Caco-2 (cell line): ENCODE data around the gene VAV2. TPM values are rescaled to one million over a fixed set of nuclear protein-coding genes. Genes with fewer than 3 reads are reported as not detected.

Source experiments
- BruUV-seq: library from RNA; stranded (reverse); fragments of 400-500 nt; replicated peaks from 2 replicates; lab custom pipeline; 2021; lab: Mats Ljungman, UMichigan
- CTCF ChIA-PET: fragments of 300-600 bp; sonication (Branson Sonifier 250); formaldehyde crosslinking; loops from one replicate; lab custom pipeline; 2022; ENCODE audit warnings: antibody characterized with exemption; lab: Charles Lee
- POLR2A ChIA-PET: fragments of 300-600 bp; sonication (Branson Sonifier 250); formaldehyde crosslinking; loops from one replicate; lab custom pipeline; 2022; ENCODE audit warnings: antibody characterized with exemption; lab: Charles Lee
- DNase-seq, 2 experiments: peaks; one replicate each; pipeline versions ENCODE4 v3.0.0 to v3.0.0-alpha.2; 2020 to 2022
- H3K27me3 ChIP-seq: replicated peaks from 2 replicates; pipeline ENCODE4 v1.6.0; 2011; ENCODE audit warnings: low read length; ENCODE audit not compliant: control insufficient read depth, insufficient read depth
- H3K36me3 ChIP-seq: 2 replicates; pipeline ENCODE4 v1.5.1; 2011; ENCODE audit warnings: low read length; ENCODE audit not compliant: control insufficient read depth, insufficient read depth
- H3K4me1 ChIP-seq: fragments of 250-450 bp; sonication (Bioruptor Pico); 2 replicates; pipeline ENCODE4 v1.5.1; 2020; ENCODE audit warnings: mild to moderate bottlenecking
- H3K4me3 ChIP-seq: 2 replicates; pipeline ENCODE4 v1.5.1; 2011; ENCODE audit warnings: low read depth, mild to moderate bottlenecking, control low read depth, low read length
- H3K9me3 ChIP-seq: fragments of 250-450 bp; sonication (Bioruptor Pico); 2 replicates; pipeline ENCODE4 v1.5.1; 2020; ENCODE audit warnings: mild to moderate bottlenecking, moderate library complexity
- H3K27ac Mint-ChIP-seq: one replicate; pipeline ENCODE4 v1.8.0; 2022; ENCODE audit warnings: mixed read lengths; ENCODE audit not compliant: unreplicated experiment
- H3K27me3 Mint-ChIP-seq: one replicate; pipeline ENCODE4 v1.8.0; 2022; ENCODE audit warnings: mixed read lengths; ENCODE audit not compliant: insufficient read depth, unreplicated experiment
- H3K36me3 Mint-ChIP-seq: one replicate; pipeline ENCODE4 v1.8.0; 2022; ENCODE audit warnings: mild to moderate bottlenecking, mixed read lengths; ENCODE audit not compliant: insufficient read depth, unreplicated experiment
- H3K4me1 Mint-ChIP-seq: one replicate; pipeline ENCODE4 v1.8.0; 2022; ENCODE audit warnings: low read depth, mixed read lengths; ENCODE audit not compliant: unreplicated experiment
- H3K4me3 Mint-ChIP-seq: one replicate; pipeline ENCODE4 v1.8.0; 2022; ENCODE audit warnings: mild to moderate bottlenecking, moderate library complexity, mixed read lengths; ENCODE audit not compliant: unreplicated experiment
- H3K9me3 Mint-ChIP-seq: one replicate; pipeline ENCODE4 v1.8.0; 2022; ENCODE audit warnings: mixed read lengths; ENCODE audit not compliant: unreplicated experiment
- intact Hi-C: fragments of 100-400 bp; cut with micrococcal nuclease; formaldehyde crosslinking; loops from one replicate; pipeline ENCODE4 v1.10.0; 2022; ENCODE audit not compliant: unreplicated experiment
- total RNA-seq: library from RNA; stranded (reverse); gene quantifications from 2 replicates; pipeline ENCODE4 v1.2.3, GENCODE V29; 2022
- TF ChIP-seq, protein P1 (sequence below), 2 experiments: fragments of 200-600 bp in 1 of 2; IDR thresholded peaks; 1 replicate in 1 of 2; 2 replicates in 1 of 2; pipeline versions ENCODE4 v1.5.1 to v1.8.0; 2011 to 2022; ENCODE audit warnings: antibody characterized with exemption in 1 of 2, control low read depth in 1 of 2, inconsistent platforms in 1 of 2, low read depth in 1 of 2, low read length in 1 of 2, mild to moderate bottlenecking in 1 of 2, moderate library complexity in 1 of 2; ENCODE audit not compliant: insufficient read depth in 1 of 2, severe bottlenecking in 1 of 2, unreplicated experiment in 1 of 2

The VAV2 gene
- total RNA-seq, 1 experiment from 2014 or later = 55.3 TPM

DNA sequence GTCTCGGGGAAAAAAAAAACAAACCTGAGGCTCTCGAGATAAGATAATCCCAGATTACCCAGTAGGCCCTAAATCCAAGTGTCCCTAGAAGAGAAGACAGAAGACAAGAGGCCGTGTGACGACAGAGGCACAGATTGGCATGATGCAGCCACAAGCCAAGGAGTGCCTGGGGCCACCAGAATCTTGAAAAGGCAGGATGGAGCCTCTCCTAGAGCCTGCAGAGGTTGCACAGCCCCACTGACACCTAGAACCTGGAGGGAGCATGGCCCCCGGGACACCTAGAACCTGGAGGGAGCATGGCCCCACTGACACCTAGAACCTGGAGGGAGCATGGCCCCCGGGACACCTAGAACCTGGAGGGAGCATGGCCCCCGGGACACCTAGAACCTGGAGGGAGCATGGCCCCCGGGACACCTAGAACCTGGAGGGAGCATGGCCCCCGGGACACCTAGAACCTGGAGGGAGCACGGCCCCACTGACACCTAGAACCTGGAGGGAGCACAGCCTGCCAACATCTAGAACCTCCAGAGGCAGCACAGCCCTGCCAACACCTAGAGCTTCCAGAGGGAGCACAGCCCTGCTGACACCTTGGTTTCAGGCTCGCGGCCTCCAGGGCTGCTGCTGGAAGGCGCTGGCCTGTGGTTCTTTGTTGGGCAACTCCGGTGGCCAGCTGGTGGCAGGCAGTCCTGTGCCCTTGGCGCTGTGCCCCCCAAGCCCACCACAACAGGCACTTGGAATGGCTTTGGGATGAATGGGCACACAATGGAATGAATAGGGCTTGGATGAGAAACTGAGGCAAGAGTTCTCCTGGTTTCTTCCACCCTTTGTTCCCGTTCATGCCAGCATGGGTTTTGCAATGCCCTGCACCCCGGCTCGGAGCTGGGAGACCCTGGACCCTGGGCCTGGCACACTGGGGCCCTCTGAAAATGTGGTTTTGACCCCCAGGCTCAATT lies 39.2 kb downstream of the VAV2 start:
- H3K27ac Mint-ChIP-seq = no peak overlapping the region
- Histone ChIP-seq H3K27me3 (no peaks in the 10 kb centered on the region), H3K4me1 (no peaks in the 10 kb centered on the region), H3K4me3 (no peak overlapping the region), H3K36me3 (peaks cover 1% of the 10 kb centered on the region), H3K9me3 (no peaks in the 10 kb centered on the region)
- TF ChIP-seq, protein P1, sequence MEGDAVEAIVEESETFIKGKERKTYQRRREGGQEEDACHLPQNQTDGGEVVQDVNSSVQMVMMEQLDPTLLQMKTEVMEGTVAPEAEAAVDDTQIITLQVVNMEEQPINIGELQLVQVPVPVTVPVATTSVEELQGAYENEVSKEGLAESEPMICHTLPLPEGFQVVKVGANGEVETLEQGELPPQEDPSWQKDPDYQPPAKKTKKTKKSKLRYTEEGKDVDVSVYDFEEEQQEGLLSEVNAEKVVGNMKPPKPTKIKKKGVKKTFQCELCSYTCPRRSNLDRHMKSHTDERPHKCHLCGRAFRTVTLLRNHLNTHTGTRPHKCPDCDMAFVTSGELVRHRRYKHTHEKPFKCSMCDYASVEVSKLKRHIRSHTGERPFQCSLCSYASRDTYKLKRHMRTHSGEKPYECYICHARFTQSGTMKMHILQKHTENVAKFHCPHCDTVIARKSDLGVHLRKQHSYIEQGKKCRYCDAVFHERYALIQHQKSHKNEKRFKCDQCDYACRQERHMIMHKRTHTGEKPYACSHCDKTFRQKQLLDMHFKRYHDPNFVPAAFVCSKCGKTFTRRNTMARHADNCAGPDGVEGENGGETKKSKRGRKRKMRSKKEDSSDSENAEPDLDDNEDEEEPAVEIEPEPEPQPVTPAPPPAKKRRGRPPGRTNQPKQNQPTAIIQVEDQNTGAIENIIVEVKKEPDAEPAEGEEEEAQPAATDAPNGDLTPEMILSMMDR (IDR thresholded peaks at IDR 0.05; ENCODE audit: insufficient read depth in 1 of 2, low read depth in 1 of 2, low read length in 1 of 2, severe bottlenecking in 1 of 2, unreplicated experiment in 1 of 2) = no peak
- no peaks in the 10 kb centered on the region for H3K9me3 Mint-ChIP-seq
- DNase-seq = no peak
- CTCF ChIA-PET = no interaction called here
- POLR2A ChIA-PET = no interaction called here
- peaks cover 12% of the 10 kb centered on the region for H3K36me3 Mint-ChIP-seq
- BruUV-seq = no TSS peak
- no peaks in the 10 kb centered on the region for H3K27me3 Mint-ChIP-seq
- intact Hi-C loops = no loop called here
- no peak overlapping the region for H3K4me3 Mint-ChIP-seq
- no peaks in the 10 kb centered on the region for H3K4me1 Mint-ChIP-seq

DNA sequence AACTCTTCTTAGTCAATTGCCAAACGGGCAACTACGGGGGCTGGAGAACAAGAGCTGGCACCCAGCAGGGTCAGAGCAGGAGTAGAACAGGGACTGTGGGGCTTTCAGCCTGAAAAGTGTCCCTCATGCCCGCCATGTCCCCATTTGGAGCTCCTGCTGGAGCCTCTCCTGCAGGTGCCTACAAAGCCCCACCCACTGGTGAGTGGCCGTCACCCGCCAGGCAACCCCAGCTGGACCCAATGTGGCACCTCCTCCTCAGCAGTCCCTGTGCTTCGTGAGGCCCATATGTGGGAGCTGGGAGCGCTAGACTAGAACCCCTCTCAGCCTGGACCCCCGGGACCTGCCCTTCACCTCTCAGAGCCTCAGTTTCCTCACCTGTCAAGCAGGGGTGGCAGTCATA lies 40.9 kb downstream of the VAV2 start:
- H3K9me3 Mint-ChIP-seq = no peaks in the 10 kb centered on the region
- intact Hi-C loops = no loop called here
- no peaks in the 10 kb centered on the region for H3K9me3 ChIP-seq
- TF ChIP-seq, protein P1 (IDR thresholded peaks at IDR 0.05; ENCODE audit: insufficient read depth in 1 of 2, low read depth in 1 of 2, low read length in 1 of 2, severe bottlenecking in 1 of 2, unreplicated experiment in 1 of 2) = no peak
- no peak overlapping the region for H3K4me3 Mint-ChIP-seq
- H3K4me1 ChIP-seq = no peaks in the 10 kb centered on the region
- POLR2A ChIA-PET = no interaction called here
- H3K36me3 ChIP-seq = peaks cover 1% of the 10 kb centered on the region
- no peak overlapping the region for H3K4me3 ChIP-seq
- H3K27me3 Mint-ChIP-seq = no peaks in the 10 kb centered on the region
- no peaks in the 10 kb centered on the region for H3K4me1 Mint-ChIP-seq
- CTCF ChIA-PET = no interaction called here
- no peak for DNase-seq
- peaks cover 12% of the 10 kb centered on the region for H3K36me3 Mint-ChIP-seq
- no peaks in the 10 kb centered on the region for H3K27me3 ChIP-seq
- no TSS peak for BruUV-seq
- no peak overlapping the region for H3K27ac Mint-ChIP-seq

DNA sequence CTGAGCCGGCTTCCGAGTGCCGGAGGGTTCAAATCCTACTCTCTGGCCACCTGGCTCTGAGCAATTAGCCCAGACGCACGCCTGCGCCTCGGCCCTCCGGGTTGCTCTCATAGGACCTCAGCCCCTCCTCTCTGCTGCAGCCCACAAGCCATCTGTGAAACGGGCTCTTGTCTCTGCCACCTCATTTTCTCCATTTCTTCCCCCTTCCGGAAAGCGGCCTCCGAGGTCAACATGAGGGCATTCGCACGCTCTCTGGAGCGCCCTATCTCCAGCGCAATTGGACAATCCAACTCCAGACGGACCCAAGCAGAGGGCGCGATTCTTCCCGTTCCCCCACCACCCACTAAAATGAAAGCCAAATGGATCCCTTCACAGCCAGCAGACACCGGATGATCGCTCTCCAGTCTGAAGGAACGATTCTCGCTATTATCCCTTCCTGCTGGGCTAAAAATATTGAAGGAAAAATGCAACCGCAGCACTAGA lies 41.5 kb downstream of the VAV2 start:
- H3K27me3 Mint-ChIP-seq = no peaks in the 10 kb centered on the region
- no peaks in the 10 kb centered on the region for H3K9me3 Mint-ChIP-seq
- no peak overlapping the region for H3K27ac Mint-ChIP-seq
- H3K4me1 Mint-ChIP-seq = no peaks in the 10 kb centered on the region
- BruUV-seq = no TSS peak
- Histone ChIP-seq H3K36me3 (peaks cover 1% of the 10 kb centered on the region), H3K27me3 (no peaks in the 10 kb centered on the region), H3K9me3 (no peaks in the 10 kb centered on the region), H3K4me1 (no peaks in the 10 kb centered on the region), H3K4me3 (no peak overlapping the region)
- no peak overlapping the region for H3K4me3 Mint-ChIP-seq
- TF ChIP-seq, protein P1 (IDR thresholded peaks at IDR 0.05; ENCODE audit: insufficient read depth in 1 of 2, low read depth in 1 of 2, low read length in 1 of 2, severe bottlenecking in 1 of 2, unreplicated experiment in 1 of 2) = no peak
- H3K36me3 Mint-ChIP-seq = peaks cover 15% of the 10 kb centered on the region
- DNase-seq = no peak
- POLR2A ChIA-PET = no interaction called here
- CTCF ChIA-PET = no interaction called here
- intact Hi-C loops = no loop called here
